Breast epithelium (tissue), 3 donors: ENCODE results near the gene PADI6.

Experiments
- CTCF ChIP-seq, 3 donors: fragments of 450-650 bp; IDR thresholded peaks; one replicate each; pipeline ENCODE4 v1.5.1; 2016 to 2017; ENCODE audit warnings: antibody characterized with exemption in 3 of 3, mild to moderate bottlenecking in 3 of 3, moderate library complexity in 3 of 3
- POLR2A ChIP-seq: fragments of 450-650 bp; IDR thresholded peaks from one replicate; pipeline ENCODE4 v1.6.1; 2016; ENCODE audit warnings: antibody characterized with exemption, mild to moderate bottlenecking, moderate library complexity

- TF ChIP-seq CTCF (IDR thresholded peaks at IDR 0.05) (no peak), POLR2A (no peak)
These were observed 29.8 kb downstream of the PADI6 start for GRCh38 chr1:17401841-17402240.
